Thoracic aorta (tissue), 2 donors: Measurements from ENCODE around the gene MTERF1. TPM values are rescaled to one million over a fixed set of nuclear protein-coding genes. Genes with fewer than 3 reads are reported as not detected.
"Not testable (repeated sequence)": the region's sequence is repeated elsewhere in the genome, so short reads cannot be mapped to it uniquely, and the experiment has no call there.

Experiments
- ATAC-seq: fragments of 150-250 bp; one replicate; pipeline ENCODE4 v1.8.0; 2017; ENCODE audit warnings: low read depth; ENCODE audit not compliant: insufficient number of reproducible peaks, low FRiP score
- DNase-seq: peaks from one replicate; pipeline ENCODE4 v3.0.0-alpha.2; 2020; ENCODE audit warnings: low spot score
- H3K27ac ChIP-seq, 2 donors: fragments of 200-600 bp; sonication (generic); 1 replicate in 1 of 2; 2 replicates in 1 of 2; pipeline ENCODE4 v1.5.1; 2016; ENCODE audit warnings: mild to moderate bottlenecking in 2 of 2, moderate library complexity in 2 of 2
- H3K27me3 ChIP-seq: fragments of 200-600 bp; sonication (generic); replicated peaks from 2 replicates; pipeline ENCODE4 v1.6.0; 2016; ENCODE audit warnings: mild to moderate bottlenecking; ENCODE audit not compliant: insufficient read depth
- H3K36me3 ChIP-seq: fragments of 200-600 bp; sonication (generic); one replicate; pipeline ENCODE4 v1.5.1; 2016
- H3K4me1 ChIP-seq, 2 donors: fragments of 200-600 bp; sonication (generic); 1 replicate in 1 of 2; 2 replicates in 1 of 2; pipeline versions ENCODE4 v1.5.1 to v1.6.0; 2016; ENCODE audit warnings: low read depth in 2 of 2, mild to moderate bottlenecking in 1 of 2; ENCODE audit not compliant: control insufficient read depth in 1 of 2
- H3K4me3 ChIP-seq: fragments of 200-600 bp; sonication (generic); 2 replicates; pipeline ENCODE4 v1.5.1; 2016; ENCODE audit warnings: mild to moderate bottlenecking
- H3K9me3 ChIP-seq: fragments of 200-600 bp; sonication (generic); 2 replicates; pipeline ENCODE4 v1.5.1; 2016
- total RNA-seq, 2 donors: library from RNA; depleted of rRNA; stranded (reverse); fragments of >200 nt; gene quantifications; one replicate each; pipeline versions ENCODE4 v1.1.0 to v1.2.3, GENCODE V29; 2016
- TF ChIP-seq, protein P1 (sequence below): fragments of 200-600 bp; sonication (generic); IDR thresholded peaks from one replicate; pipeline ENCODE4 v1.5.1; 2019; ENCODE audit warnings: antibody characterized with exemption

MTERF1 gene
- total RNA-seq, 2 donors from 2014 or later = 6.1 to 13.3 TPM

DNA sequence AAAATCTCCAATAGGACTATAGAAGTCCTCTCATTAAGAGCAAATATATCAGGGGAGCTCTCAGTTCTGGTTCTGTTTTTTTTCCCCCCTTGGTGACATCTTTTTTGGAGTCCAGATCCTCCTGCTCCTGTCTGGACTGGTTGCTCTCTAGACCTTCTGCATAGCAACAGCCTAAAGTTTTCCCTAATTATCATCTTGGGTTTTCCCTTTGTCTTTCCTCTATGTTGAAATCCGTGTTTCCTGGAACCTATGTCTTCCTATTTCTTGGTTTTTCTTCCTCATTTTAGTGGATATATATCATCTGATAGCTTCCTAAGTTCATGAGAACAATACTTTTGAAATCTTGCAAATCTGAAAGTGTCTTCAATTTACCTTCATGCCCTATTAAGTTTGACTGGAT, 29.7 kb upstream of the MTERF1 start:
- no peaks in the 10 kb centered on the region for H3K4me1 ChIP-seq
- no peaks in the 10 kb centered on the region for H3K27me3 ChIP-seq
- no peaks in the 10 kb centered on the region for H3K9me3 ChIP-seq
- DNase-seq = no peak
- no peaks in the 10 kb centered on the region for H3K36me3 ChIP-seq
- no peak overlapping the region for H3K4me3 ChIP-seq
- TF ChIP-seq, protein P1, sequence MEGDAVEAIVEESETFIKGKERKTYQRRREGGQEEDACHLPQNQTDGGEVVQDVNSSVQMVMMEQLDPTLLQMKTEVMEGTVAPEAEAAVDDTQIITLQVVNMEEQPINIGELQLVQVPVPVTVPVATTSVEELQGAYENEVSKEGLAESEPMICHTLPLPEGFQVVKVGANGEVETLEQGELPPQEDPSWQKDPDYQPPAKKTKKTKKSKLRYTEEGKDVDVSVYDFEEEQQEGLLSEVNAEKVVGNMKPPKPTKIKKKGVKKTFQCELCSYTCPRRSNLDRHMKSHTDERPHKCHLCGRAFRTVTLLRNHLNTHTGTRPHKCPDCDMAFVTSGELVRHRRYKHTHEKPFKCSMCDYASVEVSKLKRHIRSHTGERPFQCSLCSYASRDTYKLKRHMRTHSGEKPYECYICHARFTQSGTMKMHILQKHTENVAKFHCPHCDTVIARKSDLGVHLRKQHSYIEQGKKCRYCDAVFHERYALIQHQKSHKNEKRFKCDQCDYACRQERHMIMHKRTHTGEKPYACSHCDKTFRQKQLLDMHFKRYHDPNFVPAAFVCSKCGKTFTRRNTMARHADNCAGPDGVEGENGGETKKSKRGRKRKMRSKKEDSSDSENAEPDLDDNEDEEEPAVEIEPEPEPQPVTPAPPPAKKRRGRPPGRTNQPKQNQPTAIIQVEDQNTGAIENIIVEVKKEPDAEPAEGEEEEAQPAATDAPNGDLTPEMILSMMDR = no peak
- ATAC-seq = no peak
- H3K27ac ChIP-seq = no peak overlapping the region

DNA sequence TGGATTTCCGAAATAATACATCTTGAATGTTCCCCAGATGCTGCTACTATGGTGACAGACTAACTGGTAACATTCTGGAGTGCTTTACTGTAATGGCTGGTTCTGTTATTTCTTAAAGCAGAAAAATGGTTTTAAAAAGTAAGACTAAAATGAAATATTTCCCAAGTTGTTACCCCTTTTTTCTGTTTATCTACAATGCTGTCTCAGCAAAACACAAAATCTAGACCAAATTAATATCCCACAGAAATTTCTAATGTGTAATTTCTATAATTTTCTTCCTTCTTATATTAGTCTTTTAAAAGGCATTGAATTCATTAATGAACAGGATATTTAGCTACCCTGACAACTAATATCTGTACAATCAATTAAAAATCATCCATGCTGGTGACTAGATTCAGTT, 19.1 kb upstream of the MTERF1 start:
- H3K4me3 ChIP-seq = no peak overlapping the region

DNA sequence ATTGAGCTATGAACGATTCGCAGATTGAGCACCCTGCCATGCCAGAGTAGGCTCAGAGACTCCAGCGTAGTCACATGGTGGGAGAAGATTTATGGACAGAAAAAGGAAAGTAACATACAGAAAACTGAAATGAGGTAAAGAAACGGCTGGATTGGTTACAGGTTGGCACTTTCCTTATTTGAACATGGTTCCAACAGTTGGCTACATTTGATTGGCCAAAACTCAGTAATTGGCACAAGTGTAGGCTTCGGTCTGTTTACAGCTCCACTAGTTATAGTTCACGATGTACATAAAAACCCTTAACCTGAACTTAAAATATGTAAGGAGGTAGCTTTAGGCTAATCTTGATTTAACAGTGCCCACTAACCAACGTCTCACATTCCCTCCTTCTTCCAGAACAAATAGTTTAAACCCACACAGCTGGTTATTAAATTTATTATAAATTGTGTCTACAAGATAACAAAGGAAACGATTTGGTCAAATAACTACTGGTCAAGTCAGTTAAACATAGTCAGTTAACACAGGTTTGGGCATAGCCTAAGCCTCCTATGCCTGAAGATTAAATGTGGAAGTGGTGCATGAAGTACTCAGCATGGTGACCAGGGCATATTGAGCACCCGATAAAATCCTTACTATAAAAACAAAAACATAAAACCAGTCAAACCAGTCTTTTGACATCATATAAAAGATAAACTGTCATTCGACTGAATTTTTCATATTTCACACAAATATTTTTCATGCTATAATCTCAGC, 17.9 kb upstream of the MTERF1 start:
- Histone ChIP-seq H3K4me3 (no peak overlapping the region), H3K36me3 (no peaks in the 10 kb centered on the region), H3K27ac (no peak overlapping the region), H3K27me3 (no peaks in the 10 kb centered on the region), H3K9me3 (no peaks in the 10 kb centered on the region), H3K4me1 (no peaks in the 10 kb centered on the region)
- TF ChIP-seq, protein P1 = no peak
- ATAC-seq (no peak), DNase-seq (no peak)

More for the DNA sequence above, 19.1 kb upstream of the MTERF1 start:
- no peak for DNase-seq
- Histone ChIP-seq H3K36me3 (no peaks in the 10 kb centered on the region), H3K4me1 (no peaks in the 10 kb centered on the region), H3K27ac (no peak overlapping the region), H3K9me3 (no peaks in the 10 kb centered on the region), H3K27me3 (no peaks in the 10 kb centered on the region)
- TF ChIP-seq, protein P1 = no peak
- ATAC-seq = no peak

DNA sequence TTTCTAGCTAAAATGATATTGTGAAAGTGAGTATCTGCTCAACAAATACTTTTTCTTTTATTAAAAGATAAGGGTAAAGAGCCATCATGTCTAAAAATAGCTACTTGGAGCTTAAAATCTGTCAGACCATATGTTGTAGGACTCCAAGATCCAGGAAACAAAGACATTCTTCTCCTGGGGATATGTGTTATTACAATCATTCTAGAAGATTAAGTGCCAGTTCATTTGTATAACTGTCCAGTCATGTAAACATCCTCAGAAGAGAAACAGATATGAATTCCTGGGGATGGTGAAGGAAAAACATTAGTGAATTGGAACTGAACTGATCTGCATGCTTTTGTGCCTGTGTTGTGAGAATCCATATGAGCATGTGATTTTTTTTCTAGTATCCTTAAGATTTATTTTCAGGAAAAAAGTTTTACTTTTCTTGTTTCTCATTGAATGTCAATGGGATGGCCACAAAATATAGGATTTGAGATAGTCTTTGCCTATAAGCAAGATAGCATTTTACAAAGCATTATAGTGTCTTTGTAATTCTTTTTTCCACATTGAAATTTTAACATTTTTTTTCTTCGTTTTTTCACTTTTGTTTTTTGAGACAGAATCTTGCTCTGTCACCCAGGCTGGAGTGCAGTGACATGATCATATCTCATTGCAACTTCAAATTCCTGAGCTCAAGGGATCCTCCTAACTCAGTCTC, 14.4 kb upstream of the MTERF1 start:
- no peak for ATAC-seq
- no peak overlapping the region for H3K27ac ChIP-seq
- TF ChIP-seq, protein P1 = no peak

DNA sequence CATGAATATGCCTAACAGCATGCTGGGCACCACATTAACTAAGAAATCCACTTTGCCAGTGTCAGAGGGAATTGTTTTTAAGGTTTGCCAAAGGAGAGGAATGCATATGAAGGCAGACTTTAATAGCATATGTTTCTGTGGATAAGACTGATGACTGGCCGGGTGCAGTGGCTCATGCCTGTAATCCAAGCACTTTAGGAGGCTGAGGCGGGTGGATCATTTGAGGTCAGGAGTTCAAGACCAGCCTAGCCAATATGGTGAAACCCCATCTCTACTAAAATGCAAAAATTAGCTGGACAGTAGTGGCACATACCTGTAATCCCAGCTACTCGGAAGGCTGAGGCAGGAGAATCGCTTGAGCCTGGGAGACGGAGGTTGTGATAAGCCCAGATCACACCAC, 13.2 kb upstream of the MTERF1 start:
- not testable (repeated sequence) for H3K4me3 ChIP-seq, DNase-seq, H3K27ac ChIP-seq, H3K36me3 ChIP-seq, H3K27me3 ChIP-seq, H3K9me3 ChIP-seq, H3K4me1 ChIP-seq, ATAC-seq

More for the DNA sequence above, 14.4 kb upstream of the MTERF1 start:
- DNase-seq = no peak
- Histone ChIP-seq H3K4me1 (no peaks in the 10 kb centered on the region), H3K9me3 (no peaks in the 10 kb centered on the region), H3K36me3 (no peaks in the 10 kb centered on the region), H3K4me3 (no peak overlapping the region), H3K27me3 (no peaks in the 10 kb centered on the region)
